ENCODE data around the gene ABLIM3. TPM values are rescaled to one million over a fixed set of nuclear protein-coding genes. Genes with fewer than 3 reads are reported as not detected.

The ABLIM3 gene
- total RNA-seq, 1 donor: 32.8 TPM

GRCh38 chr5:149195337-149195887 lies 54.1 kb downstream of the ABLIM3 start:
- no peak for DNase-seq (ENCODE audit: low read depth)
- H3K4me3 ChIP-seq (ENCODE audit: low read depth, low read length): no peak overlapping the region
- TF ChIP-seq, protein P1, sequence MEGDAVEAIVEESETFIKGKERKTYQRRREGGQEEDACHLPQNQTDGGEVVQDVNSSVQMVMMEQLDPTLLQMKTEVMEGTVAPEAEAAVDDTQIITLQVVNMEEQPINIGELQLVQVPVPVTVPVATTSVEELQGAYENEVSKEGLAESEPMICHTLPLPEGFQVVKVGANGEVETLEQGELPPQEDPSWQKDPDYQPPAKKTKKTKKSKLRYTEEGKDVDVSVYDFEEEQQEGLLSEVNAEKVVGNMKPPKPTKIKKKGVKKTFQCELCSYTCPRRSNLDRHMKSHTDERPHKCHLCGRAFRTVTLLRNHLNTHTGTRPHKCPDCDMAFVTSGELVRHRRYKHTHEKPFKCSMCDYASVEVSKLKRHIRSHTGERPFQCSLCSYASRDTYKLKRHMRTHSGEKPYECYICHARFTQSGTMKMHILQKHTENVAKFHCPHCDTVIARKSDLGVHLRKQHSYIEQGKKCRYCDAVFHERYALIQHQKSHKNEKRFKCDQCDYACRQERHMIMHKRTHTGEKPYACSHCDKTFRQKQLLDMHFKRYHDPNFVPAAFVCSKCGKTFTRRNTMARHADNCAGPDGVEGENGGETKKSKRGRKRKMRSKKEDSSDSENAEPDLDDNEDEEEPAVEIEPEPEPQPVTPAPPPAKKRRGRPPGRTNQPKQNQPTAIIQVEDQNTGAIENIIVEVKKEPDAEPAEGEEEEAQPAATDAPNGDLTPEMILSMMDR (IDR thresholded peaks at IDR 0.05; ENCODE audit: insufficient read depth, low read depth, low read length): no peak

DNA sequence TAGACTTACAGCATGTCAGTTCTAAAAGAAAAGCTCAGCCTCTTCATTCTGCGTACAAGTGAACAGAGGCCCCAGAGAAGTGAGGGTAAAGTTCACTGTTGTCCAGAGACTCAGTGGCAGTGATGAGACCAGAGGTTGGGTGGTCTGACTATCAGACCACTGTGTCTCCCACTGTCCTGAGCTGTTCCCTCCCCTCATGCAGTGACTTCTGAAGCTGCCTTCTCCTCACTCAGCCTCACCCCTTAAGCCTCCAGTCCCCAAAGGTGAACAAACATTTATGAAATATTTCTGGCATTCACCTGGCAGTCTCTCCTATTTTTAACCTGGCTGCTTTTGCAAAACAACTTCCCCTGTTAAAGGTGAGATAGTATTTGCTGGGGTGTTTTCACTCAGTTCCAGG lies 54.7 kb downstream of the ABLIM3 start:
- TF ChIP-seq, protein P1 (IDR thresholded peaks at IDR 0.05; ENCODE audit: insufficient read depth, low read depth, low read length): no peak
- DNase-seq (ENCODE audit: low read depth): no peak
- no peak overlapping the region for H3K4me3 ChIP-seq (ENCODE audit: low read depth, low read length)

DNA sequence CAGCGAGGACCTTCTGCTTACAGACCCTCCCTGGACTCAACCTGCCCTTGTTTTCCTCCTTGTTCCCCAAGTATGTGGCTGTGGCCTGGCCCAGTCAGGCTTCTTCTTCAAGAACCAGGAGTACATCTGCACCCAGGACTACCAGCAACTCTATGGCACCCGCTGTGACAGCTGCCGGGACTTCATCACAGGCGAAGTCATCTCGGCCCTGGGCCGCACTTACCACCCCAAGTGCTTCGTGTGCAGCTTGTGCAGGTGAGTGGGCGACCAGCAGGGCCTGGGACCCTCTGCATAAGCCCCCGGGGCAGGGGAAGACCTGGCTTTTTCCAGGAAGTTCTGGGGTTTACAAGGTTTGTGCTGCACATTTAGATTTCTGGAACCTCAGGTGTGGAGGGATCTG lies 56.9 kb downstream of the ABLIM3 start:
- H3K4me3 ChIP-seq (ENCODE audit: low read depth, low read length): no peak overlapping the region
- TF ChIP-seq, protein P1 (IDR thresholded peaks at IDR 0.05; ENCODE audit: insufficient read depth, low read depth, low read length): no peak
- DNase-seq (ENCODE audit: low read depth): no peak

GRCh38 chr5:149200355-149200754 lies 59.1 kb downstream of the ABLIM3 start:
- no peak for DNase-seq (ENCODE audit: low read depth)
- H3K4me3 ChIP-seq (ENCODE audit: low read depth, low read length): no peak overlapping the region
- TF ChIP-seq, protein P1 (IDR thresholded peaks at IDR 0.05; ENCODE audit: insufficient read depth, low read depth, low read length): no peak

- no peak overlapping the region for H3K4me3 ChIP-seq (ENCODE audit: low read depth, low read length)
- no peak for DNase-seq (ENCODE audit: low read depth)
- TF ChIP-seq, protein P1 (IDR thresholded peaks at IDR 0.05; ENCODE audit: insufficient read depth, low read depth, low read length): no peak
Measured at GRCh38 chr5:149201121-149201637, 59.9 kb downstream of the ABLIM3 start.

GRCh38 chr5:149202910-149203451 lies 61.7 kb downstream of the ABLIM3 start:
- TF ChIP-seq, protein P1 (IDR thresholded peaks at IDR 0.05; ENCODE audit: insufficient read depth, low read depth, low read length): no peak
- no peak overlapping the region for H3K4me3 ChIP-seq (ENCODE audit: low read depth, low read length)
- DNase-seq (ENCODE audit: low read depth): no peak

Data from fibroblast of villous mesenchyme (primary cell).